SK-N-SH (cell line): ENCODE measurements around the gene SLC6A11. TPM values are rescaled to one million over a fixed set of nuclear protein-coding genes. Genes with fewer than 3 reads are reported as not detected.

Experiments used
- CTCF ChIA-PET: fragments of 300-600, 350-600 bp; formaldehyde crosslinking; extraction: SDS; loops from one replicate; lab custom pipeline; 2021; lab: Yijun Ruan, JAX
- POLR2A ChIA-PET: fragments of 350-600 bp; sonication (Branson Sonifier 250); formaldehyde crosslinking; extraction: SDS; loops from one replicate; lab custom pipeline; 2020; ENCODE audit warnings: antibody characterized with exemption, inconsistent platforms; lab: Yijun Ruan, JAX
- DNase-seq: peaks from one replicate; pipeline ENCODE4 v3.0.0; 2012
- H2AFZ ChIP-seq: fragments of 200-600 bp; sonication (generic); 2 replicates; pipeline ENCODE4 v1.8.1; 2016; ENCODE audit warnings: antibody characterized with exemption, mild to moderate bottlenecking, low read depth
- H3F3A ChIP-seq: fragments of 200-600 bp; sonication (generic); replicated peaks from 2 replicates; pipeline ENCODE3; 2016; ENCODE audit warnings: antibody characterized with exemption, mild to moderate bottlenecking; ENCODE audit not compliant: insufficient read depth
- H3K27ac ChIP-seq, 2 experiments: fragments of 200-500 bp in 1 of 2; fragments of 200-600 bp in 1 of 2; sonication (Bioruptor generic) in 1 of 2; sonication (generic), shearing (Covaris generic) in 1 of 2; 2 replicates each; pipeline versions ENCODE4 v1.5.1 to v1.6.1; 2014 to 2016; ENCODE audit warnings: low read depth in 2 of 2, inconsistent platforms in 1 of 2, low read length in 1 of 2, mild to moderate bottlenecking in 1 of 2, mixed read lengths in 1 of 2
- H3K27me3 ChIP-seq: fragments of 200-600 bp; sonication (generic), shearing (Covaris generic); 2 replicates; pipeline ENCODE4 v1.6.1; 2016; ENCODE audit warnings: mixed run types; ENCODE audit not compliant: insufficient read depth
- H3K36me3 ChIP-seq, 2 experiments: fragments of 200-500 bp in 1 of 2; fragments of 200-600 bp in 1 of 2; sonication (Bioruptor generic) in 1 of 2; sonication (generic) in 1 of 2; replicated peaks in 1 of 2; 2 replicates each; pipeline versions ENCODE3 to v1.5.1; 2014 to 2016; ENCODE audit warnings: low read length in 1 of 2, mild to moderate bottlenecking in 1 of 2; ENCODE audit not compliant: insufficient read depth in 2 of 2, control insufficient read depth in 1 of 2
- H3K4me1 ChIP-seq, 2 experiments: fragments of 200-500 bp in 1 of 2; fragments of 200-600 bp in 1 of 2; sonication (Bioruptor generic) in 1 of 2; sonication (generic), shearing (Covaris generic) in 1 of 2; 2 replicates each; pipeline versions ENCODE4 v1.5.1 to v1.6.1; 2014 to 2016; ENCODE audit warnings: low read depth in 1 of 2, low read length in 1 of 2, mixed run types in 1 of 2; ENCODE audit not compliant: insufficient read depth in 2 of 2, control insufficient read depth in 1 of 2
- H3K4me2 ChIP-seq: fragments of 200-600 bp; sonication (generic), shearing (Covaris generic); 2 replicates; pipeline ENCODE4 v1.6.1; 2017; ENCODE audit warnings: mixed run types
- H3K4me3 ChIP-seq, 2 experiments: fragments of 200-500 bp in 1 of 2; fragments of 200-600 bp in 1 of 2; sonication (Bioruptor generic) in 1 of 2; sonication (generic), shearing (Covaris generic) in 1 of 2; 2 replicates each; pipeline versions ENCODE4 v1.5.1 to v1.8.1; 2014 to 2016; ENCODE audit warnings: low read depth in 2 of 2, inconsistent platforms in 1 of 2, low read length in 1 of 2, mild to moderate bottlenecking in 1 of 2, mixed read lengths in 1 of 2, moderate library complexity in 1 of 2
- H3K79me2 ChIP-seq: fragments of 200-600 bp; sonication (generic); 2 replicates; pipeline ENCODE4 v1.8.1; 2017; ENCODE audit warnings: mild to moderate bottlenecking; ENCODE audit not compliant: insufficient read depth
- H3K9ac ChIP-seq: fragments of 200-600 bp; sonication (generic); 2 replicates; pipeline ENCODE4 v1.6.1; 2017; ENCODE audit warnings: mixed run types
- H3K9me2 ChIP-seq: fragments of 200-600 bp; sonication (generic); 2 replicates; pipeline ENCODE4 v1.6.1; 2017; ENCODE audit warnings: mixed run types
- H3K9me3 ChIP-seq: fragments of 200-600 bp; sonication (generic); 2 replicates; pipeline ENCODE4 v1.6.1; 2017; ENCODE audit warnings: mixed run types, mild to moderate bottlenecking, moderate library complexity
- H4K20me1 ChIP-seq: fragments of 200-600 bp; sonication (generic); 2 replicates; pipeline ENCODE4 v1.6.1; 2017; ENCODE audit warnings: mild to moderate bottlenecking, mixed run types; ENCODE audit not compliant: insufficient read depth
- ELF1 ChIP-seq: IDR thresholded peaks from 2 replicates; pipeline ENCODE4 v1.4.0; 2012
- EP300 ChIP-seq, 2 experiments: IDR thresholded peaks; 2 replicates each; pipeline versions ENCODE4 v1.4.0 to v1.6.1; 2012; ENCODE audit warnings: borderline replicate concordance in 1 of 2, low read depth in 1 of 2, low read length in 1 of 2
- EZH2phosphoT487 ChIP-seq: fragments of 200-600 bp; sonication (generic); IDR thresholded peaks from 2 replicates; pipeline ENCODE4 v1.6.1; 2017; ENCODE audit warnings: low read depth, mixed run types, mild to moderate bottlenecking, antibody characterized with exemption, moderate library complexity, borderline replicate concordance
- FOSL2 ChIP-seq: IDR thresholded peaks from 2 replicates; pipeline ENCODE4 v1.4.0; 2012; ENCODE audit warnings: low read depth, mild to moderate bottlenecking, moderate library complexity, borderline replicate concordance
- FOXM1 ChIP-seq: IDR thresholded peaks from 2 replicates; pipeline ENCODE4 v1.4.0; 2012; ENCODE audit warnings: low read depth, mild to moderate bottlenecking
- IRF3 ChIP-seq: fragments of 150-350 bp; IDR thresholded peaks from 2 replicates; pipeline ENCODE4 v1.6.1; 2016; ENCODE audit warnings: mild to moderate bottlenecking, low read depth, low read length
- JUND ChIP-seq: IDR thresholded peaks from 2 replicates; pipeline ENCODE4 v1.4.0; 2012
- MEF2A ChIP-seq: IDR thresholded peaks from 2 replicates; pipeline ENCODE4 v1.4.0; 2012; ENCODE audit warnings: low read depth, borderline replicate concordance
- NFIC ChIP-seq: IDR thresholded peaks from 2 replicates; pipeline ENCODE4 v1.4.0; 2012; ENCODE audit warnings: borderline replicate concordance
- NRF1 ChIP-seq: IDR thresholded peaks from 2 replicates; pipeline ENCODE4 v1.6.1; 2012; ENCODE audit warnings: low read depth, mild to moderate bottlenecking, low read length
- PBX3 ChIP-seq: IDR thresholded peaks from 2 replicates; pipeline ENCODE4; 2012
- POLR2AphosphoS5 ChIP-seq: IDR thresholded peaks from 2 replicates; pipeline ENCODE4 v1.6.1; 2012; ENCODE audit warnings: low read depth, low read length
- RAD21 ChIP-seq: IDR thresholded peaks from 2 replicates; pipeline ENCODE4 v1.6.1; 2012; ENCODE audit warnings: mild to moderate bottlenecking, low read length
- RCOR1 ChIP-seq: fragments of 150-350 bp; IDR thresholded peaks from 2 replicates; pipeline ENCODE4 v1.6.1; 2017; ENCODE audit warnings: antibody characterized with exemption, low read length
- RXRA ChIP-seq: IDR thresholded peaks from 2 replicates; pipeline ENCODE4 v1.4.0; 2012; ENCODE audit warnings: low read depth, mild to moderate bottlenecking, borderline replicate concordance
- SMC3 ChIP-seq: IDR thresholded peaks from 2 replicates; pipeline ENCODE4 v1.6.1; 2012; ENCODE audit warnings: low read depth, low read length, improper control_type of control experiment
- TAF1 ChIP-seq: IDR thresholded peaks from 2 replicates; pipeline ENCODE4 v1.6.1; 2012; ENCODE audit warnings: low read depth, mild to moderate bottlenecking, low read length, moderate library complexity, borderline replicate concordance
- USF2 ChIP-seq: fragments of 150-350 bp; IDR thresholded peaks from 2 replicates; pipeline ENCODE4 v1.6.1; 2017; ENCODE audit warnings: antibody characterized with exemption, low read length, low read depth, borderline replicate concordance
- WGBS: methylation state at CpG from one replicate; pipeline ENCODE4 v1.1.6; 2017; ENCODE audit warnings: low lambda C conversion rate; 5-methylcytosine and 5-hydroxymethylcytosine counted together
- polyA plus RNA-seq, 3 experiments: library from polyadenylated mRNA; depleted of rRNA; stranded (reverse); fragments of >200 nt; gene quantifications; 2 replicates each; pipeline ENCODE4 v1.2.3, GENCODE V29; 2012
- TF ChIP-seq, protein P1 (sequence below): fragments of 200-600 bp; sonication (generic); IDR thresholded peaks from 2 replicates; pipeline ENCODE4 v1.6.1; 2017; ENCODE audit warnings: antibody characterized with exemption, mild to moderate bottlenecking, moderate library complexity
- TF ChIP-seq, protein P2 (sequence below): IDR thresholded peaks from 2 replicates; pipeline ENCODE4 v1.4.0; 2012; ENCODE audit warnings: low read depth, borderline replicate concordance
- TF ChIP-seq, protein P3 (sequence below): IDR thresholded peaks from 2 replicates; pipeline ENCODE4 v1.4.0; 2012; ENCODE audit warnings: low read depth
- TF ChIP-seq, protein P4 (sequence below): IDR thresholded peaks from 2 replicates; pipeline ENCODE4 v1.6.1; 2012; ENCODE audit warnings: mild to moderate bottlenecking, low read depth, low read length, moderate library complexity

The SLC6A11 gene
- polyA plus RNA-seq, 1 of the 3 experiments (the other 2 are of a cell fraction): 0.03 TPM

- peak; percentile 78 for DNase-seq
- Histone ChIP-seq H3K27ac (no peak overlapping the region), H3K9me2 (no peaks in the 10 kb centered on the region), H3F3A (no peaks in the 10 kb centered on the region), H2AFZ (no peak overlapping the region), H3K27me3 (no peaks in the 10 kb centered on the region), H3K4me3 (no peak overlapping the region), H3K79me2 (no peaks in the 10 kb centered on the region), H3K9ac (no peak overlapping the region), H3K9me3 (no peaks in the 10 kb centered on the region), H3K4me1 (no peaks in the 10 kb centered on the region), H4K20me1 (no peaks in the 10 kb centered on the region), H3K36me3 (no peaks in the 10 kb centered on the region), H3K4me2 (no peak overlapping the region)
- POLR2A ChIA-PET: no interaction called here
- WGBS: 18% methylated on average over 7 of the region's 7 CpGs
- CTCF ChIA-PET: interaction anchor here (0.6 to 11.8 kb wide), 44 partner anchors 9 to 1425 kb away, joined by 3 to 102 read pairs (median 4); partner anchors contain the start of gene SLC6A1
- no peak for TF ChIP-seq FOSL2
- no peak for TF ChIP-seq MEF2A
- TF ChIP-seq POLR2AphosphoS5: no peak
- peak; percentile 62 for TF ChIP-seq SMC3
- no peak for TF ChIP-seq PBX3
- TF ChIP-seq TAF1: no peak
- no peak for TF ChIP-seq RCOR1
- TF ChIP-seq RAD21: peak; percentile 62
- TF ChIP-seq IRF3: no peak
- no peak for TF ChIP-seq ELF1
- no peak for TF ChIP-seq USF2
- TF ChIP-seq FOXM1: no peak
- TF ChIP-seq, protein P1, sequence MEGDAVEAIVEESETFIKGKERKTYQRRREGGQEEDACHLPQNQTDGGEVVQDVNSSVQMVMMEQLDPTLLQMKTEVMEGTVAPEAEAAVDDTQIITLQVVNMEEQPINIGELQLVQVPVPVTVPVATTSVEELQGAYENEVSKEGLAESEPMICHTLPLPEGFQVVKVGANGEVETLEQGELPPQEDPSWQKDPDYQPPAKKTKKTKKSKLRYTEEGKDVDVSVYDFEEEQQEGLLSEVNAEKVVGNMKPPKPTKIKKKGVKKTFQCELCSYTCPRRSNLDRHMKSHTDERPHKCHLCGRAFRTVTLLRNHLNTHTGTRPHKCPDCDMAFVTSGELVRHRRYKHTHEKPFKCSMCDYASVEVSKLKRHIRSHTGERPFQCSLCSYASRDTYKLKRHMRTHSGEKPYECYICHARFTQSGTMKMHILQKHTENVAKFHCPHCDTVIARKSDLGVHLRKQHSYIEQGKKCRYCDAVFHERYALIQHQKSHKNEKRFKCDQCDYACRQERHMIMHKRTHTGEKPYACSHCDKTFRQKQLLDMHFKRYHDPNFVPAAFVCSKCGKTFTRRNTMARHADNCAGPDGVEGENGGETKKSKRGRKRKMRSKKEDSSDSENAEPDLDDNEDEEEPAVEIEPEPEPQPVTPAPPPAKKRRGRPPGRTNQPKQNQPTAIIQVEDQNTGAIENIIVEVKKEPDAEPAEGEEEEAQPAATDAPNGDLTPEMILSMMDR: peak; percentile 80
- TF ChIP-seq EZH2phosphoT487: no peak
- TF ChIP-seq EP300 (IDR thresholded peaks at IDR 0.05; ENCODE audit: borderline replicate concordance in 1 of 2, low read depth in 1 of 2, low read length in 1 of 2): no peak
- TF ChIP-seq, protein P2, sequence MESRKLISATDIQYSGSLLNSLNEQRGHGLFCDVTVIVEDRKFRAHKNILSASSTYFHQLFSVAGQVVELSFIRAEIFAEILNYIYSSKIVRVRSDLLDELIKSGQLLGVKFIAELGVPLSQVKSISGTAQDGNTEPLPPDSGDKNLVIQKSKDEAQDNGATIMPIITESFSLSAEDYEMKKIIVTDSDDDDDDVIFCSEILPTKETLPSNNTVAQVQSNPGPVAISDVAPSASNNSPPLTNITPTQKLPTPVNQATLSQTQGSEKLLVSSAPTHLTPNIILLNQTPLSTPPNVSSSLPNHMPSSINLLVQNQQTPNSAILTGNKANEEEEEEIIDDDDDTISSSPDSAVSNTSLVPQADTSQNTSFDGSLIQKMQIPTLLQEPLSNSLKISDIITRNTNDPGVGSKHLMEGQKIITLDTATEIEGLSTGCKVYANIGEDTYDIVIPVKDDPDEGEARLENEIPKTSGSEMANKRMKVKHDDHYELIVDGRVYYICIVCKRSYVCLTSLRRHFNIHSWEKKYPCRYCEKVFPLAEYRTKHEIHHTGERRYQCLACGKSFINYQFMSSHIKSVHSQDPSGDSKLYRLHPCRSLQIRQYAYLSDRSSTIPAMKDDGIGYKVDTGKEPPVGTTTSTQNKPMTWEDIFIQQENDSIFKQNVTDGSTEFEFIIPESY: no peak
- no peak for TF ChIP-seq JUND
- TF ChIP-seq RXRA: no peak
- TF ChIP-seq NRF1: no peak
- TF ChIP-seq, protein P3, sequence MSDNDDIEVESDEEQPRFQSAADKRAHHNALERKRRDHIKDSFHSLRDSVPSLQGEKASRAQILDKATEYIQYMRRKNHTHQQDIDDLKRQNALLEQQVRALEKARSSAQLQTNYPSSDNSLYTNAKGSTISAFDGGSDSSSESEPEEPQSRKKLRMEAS: no peak
- TF ChIP-seq, protein P4, sequence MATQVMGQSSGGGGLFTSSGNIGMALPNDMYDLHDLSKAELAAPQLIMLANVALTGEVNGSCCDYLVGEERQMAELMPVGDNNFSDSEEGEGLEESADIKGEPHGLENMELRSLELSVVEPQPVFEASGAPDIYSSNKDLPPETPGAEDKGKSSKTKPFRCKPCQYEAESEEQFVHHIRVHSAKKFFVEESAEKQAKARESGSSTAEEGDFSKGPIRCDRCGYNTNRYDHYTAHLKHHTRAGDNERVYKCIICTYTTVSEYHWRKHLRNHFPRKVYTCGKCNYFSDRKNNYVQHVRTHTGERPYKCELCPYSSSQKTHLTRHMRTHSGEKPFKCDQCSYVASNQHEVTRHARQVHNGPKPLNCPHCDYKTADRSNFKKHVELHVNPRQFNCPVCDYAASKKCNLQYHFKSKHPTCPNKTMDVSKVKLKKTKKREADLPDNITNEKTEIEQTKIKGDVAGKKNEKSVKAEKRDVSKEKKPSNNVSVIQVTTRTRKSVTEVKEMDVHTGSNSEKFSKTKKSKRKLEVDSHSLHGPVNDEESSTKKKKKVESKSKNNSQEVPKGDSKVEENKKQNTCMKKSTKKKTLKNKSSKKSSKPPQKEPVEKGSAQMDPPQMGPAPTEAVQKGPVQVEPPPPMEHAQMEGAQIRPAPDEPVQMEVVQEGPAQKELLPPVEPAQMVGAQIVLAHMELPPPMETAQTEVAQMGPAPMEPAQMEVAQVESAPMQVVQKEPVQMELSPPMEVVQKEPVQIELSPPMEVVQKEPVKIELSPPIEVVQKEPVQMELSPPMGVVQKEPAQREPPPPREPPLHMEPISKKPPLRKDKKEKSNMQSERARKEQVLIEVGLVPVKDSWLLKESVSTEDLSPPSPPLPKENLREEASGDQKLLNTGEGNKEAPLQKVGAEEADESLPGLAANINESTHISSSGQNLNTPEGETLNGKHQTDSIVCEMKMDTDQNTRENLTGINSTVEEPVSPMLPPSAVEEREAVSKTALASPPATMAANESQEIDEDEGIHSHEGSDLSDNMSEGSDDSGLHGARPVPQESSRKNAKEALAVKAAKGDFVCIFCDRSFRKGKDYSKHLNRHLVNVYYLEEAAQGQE: no peak
- TF ChIP-seq NFIC: no peak
Measured at GRCh38 chr3:10983219-10983916, 167.3 kb downstream of the SLC6A11 start.
